Peyer's patch (tissue), 4 donors: ENCODE data around the gene IGF2BP1.

Source experiments
- CTCF ChIP-seq, 6 experiments: fragments of 450-650 bp in 4 of 6; fragments of 200-600 bp in 2 of 6; sonication (generic) in 1 of 6; IDR thresholded peaks; one replicate each; pipeline ENCODE4 v1.5.1; 2017 to 2019; ENCODE audit warnings: antibody characterized with exemption in 6 of 6, mild to moderate bottlenecking in 3 of 6, moderate library complexity in 1 of 6
- POLR2A ChIP-seq, 2 donors: fragments of 450-650 bp; IDR thresholded peaks; one replicate each; pipeline ENCODE4 v1.5.1; 2017; ENCODE audit warnings: antibody characterized with exemption in 2 of 2, mild to moderate bottlenecking in 2 of 2, moderate library complexity in 2 of 2

- TF ChIP-seq CTCF (IDR thresholded peaks at IDR 0.05) = no peak
- no peak for TF ChIP-seq POLR2A (IDR thresholded peaks at IDR 0.05)
These were observed 19.7 kb downstream of the IGF2BP1 start for GRCh38 chr17:49016775-49017463.
